CD4-positive, alpha-beta memory T cell (primary cell): ENCODE results near the gene TMEM127. TPM values are rescaled to one million over a fixed set of nuclear protein-coding genes. Genes with fewer than 3 reads are reported as not detected.

Experiments
- CTCF ChIA-PET: fragments of 350-600 bp; sonication (Branson Sonifier 250); formaldehyde crosslinking; loops from one replicate; lab custom pipeline; 2021; ENCODE audit warnings: inconsistent platforms; ENCODE audit not compliant: partially characterized antibody; lab: Charles Lee
- POLR2A ChIA-PET: fragments of 350-600 bp; sonication (Branson Sonifier 250); formaldehyde crosslinking; loops from one replicate; lab custom pipeline; 2021; ENCODE audit not compliant: partially characterized antibody; lab: Charles Lee
- DNase-seq, 5 donors: peaks; one replicate each; pipeline versions ENCODE4 v3.0.0 to v3.0.0-alpha.2; 2020 to 2022; ENCODE audit warnings: mixed read lengths in 1 of 5
- H3K27ac ChIP-seq: one replicate; pipeline ENCODE4 v1.7.0; 2013; ENCODE audit warnings: low read depth, low read length
- H3K27me3 ChIP-seq: 2 replicates; pipeline ENCODE4 v1.7.0; 2013; ENCODE audit warnings: mild to moderate bottlenecking, low read length, moderate library complexity; ENCODE audit not compliant: insufficient read depth
- H3K36me3 ChIP-seq: 2 replicates; pipeline ENCODE4 v1.7.0; 2013; ENCODE audit warnings: mild to moderate bottlenecking, low read length, moderate library complexity; ENCODE audit not compliant: insufficient read depth
- H3K4me1 ChIP-seq: 2 replicates; pipeline ENCODE4 v1.7.0; 2013; ENCODE audit warnings: mild to moderate bottlenecking, low read length, moderate library complexity; ENCODE audit not compliant: insufficient read depth
- H3K4me3 ChIP-seq, 2 donors: one replicate each; pipeline ENCODE4 v1.7.0; 2013; ENCODE audit warnings: low read length in 2 of 2, mild to moderate bottlenecking in 1 of 2
- H3K9me3 ChIP-seq, 2 donors: one replicate each; pipeline ENCODE4 v1.7.0; 2013; ENCODE audit warnings: low read length in 2 of 2, control low read depth in 1 of 2; ENCODE audit not compliant: control insufficient read depth in 1 of 2
- H3K27ac Mint-ChIP-seq, 7 donors: one replicate each; pipeline ENCODE4 v1.8.0; 2020 to 2021; ENCODE audit warnings: mixed read lengths in 7 of 7, mild to moderate bottlenecking in 6 of 7, inconsistent platforms in 3 of 7, moderate library complexity in 3 of 7
- H3K27me3 Mint-ChIP-seq, 2 donors: one replicate each; pipeline ENCODE4 v1.8.0; 2020 to 2021; ENCODE audit warnings: mixed read lengths in 2 of 2
- H3K36me3 Mint-ChIP-seq, 2 donors: one replicate each; pipeline ENCODE4 v1.8.0; 2020 to 2021; ENCODE audit warnings: mixed read lengths in 2 of 2, inconsistent platforms in 1 of 2, mild to moderate bottlenecking in 1 of 2
- H3K4me1 Mint-ChIP-seq, 4 donors: one replicate each; pipeline ENCODE4 v1.8.0; 2020 to 2021; ENCODE audit warnings: mixed read lengths in 4 of 4, mild to moderate bottlenecking in 1 of 4
- H3K4me3 Mint-ChIP-seq, 8 donors: one replicate each; pipeline ENCODE4 v1.8.0; 2020 to 2021; ENCODE audit warnings: mixed read lengths in 8 of 8, mild to moderate bottlenecking in 7 of 8, moderate library complexity in 6 of 8, inconsistent platforms in 3 of 8
- H3K9me3 Mint-ChIP-seq, 8 donors: one replicate each; pipeline ENCODE4 v1.8.0; 2020 to 2021; ENCODE audit warnings: mixed read lengths in 8 of 8, mild to moderate bottlenecking in 5 of 8, inconsistent platforms in 3 of 8, moderate library complexity in 1 of 8
- intact Hi-C: fragments of 100-400 bp; cut with micrococcal nuclease; formaldehyde crosslinking; loops from one replicate; pipeline ENCODE4 v1.15.1; 2023
- polyA plus RNA-seq, 2 donors: library from polyadenylated mRNA; unstranded; fragments of 300-500 nt; fragmentation: Illumina TruSeq; gene quantifications; one replicate each; pipeline ENCODE4 v1.2.3, GENCODE V29; 2021
- total RNA-seq, 2 experiments: library from RNA; stranded (reverse); gene quantifications; one replicate each; pipeline ENCODE4 v1.2.3, GENCODE V29; 2021

Gene TMEM127
- total and polyA plus RNA-seq, 4 experiments from 2014 or later = 27.3 to 46.0 (median 45.4) TPM

DNA sequence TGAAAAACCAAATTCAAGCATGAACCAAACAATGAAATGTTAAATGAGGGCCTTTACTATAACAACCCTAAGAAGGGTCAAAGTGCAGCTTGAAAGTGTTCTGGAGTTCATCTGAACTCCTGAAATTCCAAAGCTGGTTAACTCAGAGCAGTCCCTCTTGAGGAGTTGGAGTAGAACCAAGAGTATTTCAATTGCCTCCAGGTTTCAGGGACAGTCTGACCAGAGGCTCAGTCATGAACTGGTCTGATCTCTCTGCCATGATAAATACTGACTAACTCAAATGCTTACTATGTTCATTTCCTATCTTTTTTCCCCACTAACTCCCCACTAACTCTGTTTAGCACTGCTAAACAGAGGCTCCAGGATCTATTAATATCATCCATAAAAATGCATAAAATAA, 59.9 kb downstream of the TMEM127 start:
- H3K27me3 ChIP-seq = no peaks in the 10 kb centered on the region
- peak overlapping the region in 6 of 7 donors; percentile 73 to 92 (median 84) for H3K27ac Mint-ChIP-seq
- no peaks in the 10 kb centered on the region for H3K36me3 ChIP-seq
- peaks cover 4 to 23% of the 10 kb centered on the region in 2 donors for H3K36me3 Mint-ChIP-seq
- H3K27me3 Mint-ChIP-seq = no peaks in the 10 kb centered on the region
- peaks cover 77% of the 10 kb centered on the region for H3K4me1 ChIP-seq
- CTCF ChIA-PET = interaction anchor here (0.7 to 1.7 kb wide), 2 partner anchors 8 to 67 kb away, joined by 3 to 8 read pairs; partner anchors contain the start of gene ASTL
- POLR2A ChIA-PET = no interaction called here
- peak overlapping the region; percentile 60 to 87 (median 78) for H3K4me3 Mint-ChIP-seq
- no peaks in the 10 kb centered on the region for H3K9me3 Mint-ChIP-seq
- no peak for DNase-seq
- peak overlapping the region; percentile 13 for H3K27ac ChIP-seq
- H3K4me1 Mint-ChIP-seq = peaks cover 44 to 82% (median 68%) of the 10 kb centered on the region in 4 donors
- no peaks in the 10 kb centered on the region for H3K9me3 ChIP-seq
- intact Hi-C loops = loop anchor here (5.0 kb wide), 2 partner anchors 101 to 131 kb away; partner anchors contain the start of genes NCAPH and SNRNP200
- no peak overlapping the region for H3K4me3 ChIP-seq

DNA sequence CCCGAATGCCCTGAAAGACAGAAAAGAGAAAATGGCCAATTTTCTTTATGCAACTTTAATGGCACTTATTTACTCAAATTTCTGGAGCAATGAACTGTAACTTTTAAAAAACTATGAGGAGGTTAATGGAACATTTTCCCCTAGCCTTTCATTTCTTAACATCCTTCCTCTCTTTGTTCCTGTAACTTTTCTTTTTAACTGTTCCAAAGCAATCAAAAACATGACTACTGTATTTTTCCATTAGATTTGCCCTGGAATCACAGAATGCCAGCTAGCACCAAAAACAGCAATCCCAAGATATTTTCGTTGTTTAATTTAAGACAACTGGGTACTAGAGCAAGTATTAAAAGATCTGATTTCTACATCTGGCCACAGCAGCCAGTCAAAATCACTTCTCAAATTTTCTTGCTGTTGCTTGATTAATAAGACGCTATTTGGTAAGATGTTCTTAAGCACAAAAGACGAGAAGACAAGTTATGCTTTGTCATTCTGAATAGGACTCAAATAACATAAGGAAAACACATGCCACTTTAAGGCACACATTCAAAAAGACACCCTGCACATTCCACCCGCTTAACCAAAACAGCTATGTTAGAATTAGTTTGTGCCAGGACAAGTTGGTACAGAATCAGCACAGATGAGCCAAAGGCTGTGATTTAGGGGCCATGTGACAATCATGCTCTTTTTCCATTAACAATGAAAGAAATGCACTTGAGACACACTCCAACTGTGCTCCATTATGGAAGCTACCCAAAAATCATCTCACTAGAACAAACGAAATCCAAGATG, 60.8 kb downstream of the TMEM127 start:
- Mint-ChIP-seq H3K36me3 (peaks cover 4 to 23% of the 10 kb centered on the region in 2 donors), H3K4me1 (peaks cover 47 to 90% (median 70%) of the 10 kb centered on the region in 4 donors), H3K27ac (peak overlapping the region; percentile 43 to 92 (median 81)), H3K4me3 (peak overlapping the region; percentile 21 to 87 (median 74)), H3K9me3 (no peaks in the 10 kb centered on the region), H3K27me3 (no peaks in the 10 kb centered on the region)
- Histone ChIP-seq H3K4me3 (no peak overlapping the region), H3K36me3 (peaks cover under 1% of the 10 kb centered on the region), H3K27ac (no peak overlapping the region), H3K9me3 (no peaks in the 10 kb centered on the region), H3K27me3 (no peaks in the 10 kb centered on the region), H3K4me1 (peaks cover 84% of the 10 kb centered on the region)
- no peak for DNase-seq
- ChIA-PET POLR2A (no interaction called here), CTCF (interaction anchor here (1.7 kb wide), 1 partner anchor 67 kb away, joined by 8 read pairs; the partner anchor contains the start of gene ASTL)
- intact Hi-C loops = loop anchor here (5.0 kb wide), 2 partner anchors 102 to 132 kb away; partner anchors contain the start of genes NCAPH and SNRNP200

DNA sequence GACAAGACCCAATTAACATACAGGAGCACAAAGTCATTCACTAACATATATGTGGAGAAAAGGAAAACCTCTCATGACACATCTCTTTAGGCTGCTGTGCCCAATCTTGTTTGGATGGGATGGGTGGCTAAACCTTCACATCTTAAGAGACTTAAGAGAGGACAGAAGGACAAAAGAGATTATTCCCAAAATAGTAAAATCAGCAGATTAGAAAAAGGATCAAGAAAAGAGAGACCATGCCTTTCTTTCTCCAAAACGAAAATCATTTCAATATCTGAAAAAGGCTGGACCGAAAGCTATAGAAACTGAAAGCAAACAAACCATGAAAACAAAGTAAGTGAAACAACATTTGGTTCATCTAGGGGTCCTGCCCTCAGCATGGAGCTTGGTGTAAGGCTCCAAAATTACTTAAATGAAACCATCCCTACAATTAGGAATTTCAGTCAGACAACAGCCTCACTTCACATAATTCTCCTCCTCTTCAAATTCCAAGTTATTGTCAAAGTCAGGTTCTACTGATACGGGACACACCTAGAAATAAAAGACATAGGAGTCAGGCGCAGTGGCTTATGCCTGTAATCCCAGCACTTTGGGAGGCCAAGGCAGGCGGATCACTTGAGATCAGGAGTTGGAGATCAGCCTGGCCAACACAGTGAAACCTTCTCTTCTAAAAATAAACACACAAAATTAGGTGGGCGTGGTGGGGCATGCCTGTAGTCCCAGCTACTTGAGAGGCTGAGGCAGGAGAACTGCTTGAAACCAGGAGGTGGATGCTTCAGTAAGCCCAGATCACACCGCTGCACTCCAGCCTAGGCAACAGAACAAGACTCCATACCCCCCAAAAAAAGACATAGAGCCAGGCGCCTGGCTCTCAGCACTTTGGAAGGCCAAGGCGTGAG, 62.4 kb downstream of the TMEM127 start:
- ChIA-PET POLR2A (interaction anchor here (1.6 kb wide), 1 partner anchor 39 kb away, joined by 6 read pairs; no protein-coding TSS in a partner anchor), CTCF (interaction anchor here (0.9 kb wide), 1 partner anchor 29 kb away, joined by 4 read pairs; no protein-coding TSS in a partner anchor)
- Mint-ChIP-seq H3K36me3 (peaks cover 4 to 25% of the 10 kb centered on the region in 2 donors), H3K4me3 (peak overlapping the region; percentile 66 to 87 (median 80)), H3K27me3 (no peaks in the 10 kb centered on the region), H3K27ac (peak overlapping the region; percentile 58 to 92 (median 86)), H3K4me1 (peaks cover 53 to 95% (median 74%) of the 10 kb centered on the region in 4 donors), H3K9me3 (no peaks in the 10 kb centered on the region)
- no peaks in the 10 kb centered on the region for H3K27me3 ChIP-seq
- peaks cover 3% of the 10 kb centered on the region for H3K36me3 ChIP-seq
- peak in 2 of 5 donors; percentile 7 to 12 for DNase-seq
- intact Hi-C loops = no loop called here
- peak overlapping the region; percentile 10 to 31 for H3K4me3 ChIP-seq
- H3K9me3 ChIP-seq = no peaks in the 10 kb centered on the region
- H3K4me1 ChIP-seq = peaks cover 81% of the 10 kb centered on the region
- H3K27ac ChIP-seq = peak overlapping the region; percentile 48

DNA sequence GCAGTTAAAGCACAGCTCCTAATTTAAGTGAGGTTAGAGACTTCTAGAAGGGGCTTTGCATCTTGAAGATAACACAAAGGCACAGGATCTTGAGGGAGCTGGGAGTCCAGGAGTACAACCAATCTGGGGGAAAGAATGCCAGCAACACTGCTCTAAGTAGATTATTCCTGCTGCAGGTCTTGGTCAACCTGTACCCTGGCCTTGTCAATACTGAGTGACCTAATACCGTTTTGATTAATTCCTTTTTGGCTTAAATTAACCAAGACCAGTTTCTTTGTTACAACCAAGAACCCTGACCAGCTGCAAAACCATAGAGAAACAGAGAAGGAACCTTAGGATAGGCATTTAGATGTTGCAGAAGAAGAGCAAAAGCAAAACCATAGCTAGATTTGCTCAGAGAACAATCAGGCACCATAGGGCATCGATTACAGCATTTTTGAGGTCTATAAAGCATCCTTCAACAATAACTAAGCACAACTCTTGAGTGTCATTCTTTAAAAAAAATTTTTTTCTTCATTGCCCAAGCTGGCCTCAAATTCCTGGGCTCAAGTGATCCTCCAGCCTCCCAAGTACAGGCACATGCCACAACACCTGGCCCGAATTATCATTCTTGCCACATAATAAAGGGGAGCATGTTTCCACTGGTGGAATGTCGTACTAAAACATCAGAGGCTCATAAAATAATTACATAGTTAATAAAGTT, 63.5 kb downstream of the TMEM127 start:
- peaks cover 7 to 22% of the 10 kb centered on the region in 2 donors for H3K36me3 Mint-ChIP-seq
- POLR2A ChIA-PET = interaction anchor here (1.6 to 1.8 kb wide), 2 partner anchors 10 to 40 kb away, joined by 6 to 7 read pairs; no protein-coding TSS in a partner anchor
- H3K27me3 ChIP-seq = no peaks in the 10 kb centered on the region
- H3K27ac ChIP-seq = peak overlapping the region; percentile 6
- intact Hi-C loops = no loop called here
- H3K9me3 Mint-ChIP-seq = no peaks in the 10 kb centered on the region
- peak overlapping the region; percentile 6 to 87 (median 49) for H3K4me3 Mint-ChIP-seq
- H3K4me1 ChIP-seq = peaks cover 78% of the 10 kb centered on the region
- H3K36me3 ChIP-seq = peaks cover 3% of the 10 kb centered on the region
- H3K4me1 Mint-ChIP-seq = peaks cover 53 to 94% (median 73%) of the 10 kb centered on the region in 4 donors
- no peaks in the 10 kb centered on the region for H3K9me3 ChIP-seq
- H3K4me3 ChIP-seq = no peak overlapping the region
- peak overlapping the region in 6 of 7 donors; percentile 29 to 92 (median 64) for H3K27ac Mint-ChIP-seq
- CTCF ChIA-PET = interaction anchor here (0.8 to 1.8 kb wide), 4 partner anchors 28 to 212 kb away, joined by 3 to 7 read pairs (median 5); partner anchors contain the start of gene ASTL
- no peaks in the 10 kb centered on the region for H3K27me3 Mint-ChIP-seq
- DNase-seq = no peak

DNA sequence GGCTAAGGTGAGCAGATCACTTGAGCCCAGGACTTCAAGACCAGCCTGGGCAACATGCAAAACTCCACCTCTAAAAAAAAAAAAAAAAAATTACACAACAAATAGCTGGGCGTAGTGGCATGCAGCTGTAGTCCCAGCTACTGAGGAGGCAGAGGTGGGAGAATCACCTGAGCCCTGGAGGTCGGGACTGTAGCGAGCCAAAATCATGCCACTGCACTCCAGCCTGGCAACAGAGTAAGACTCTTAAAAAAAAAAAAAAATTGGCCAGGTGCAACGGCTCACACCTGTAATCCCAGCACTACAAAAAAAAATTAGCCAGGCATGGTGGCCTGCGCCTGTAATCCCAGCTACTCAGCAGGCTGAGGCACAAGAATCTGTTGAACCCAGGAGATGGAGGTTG, 64.5 kb downstream of the TMEM127 start:
- CTCF ChIA-PET = interaction anchor here (0.8 to 2.0 kb wide), 5 partner anchors 27 to 213 kb away, joined by 3 to 10 read pairs (median 6); partner anchors contain the start of gene ASTL
- peaks cover 7 to 18% of the 10 kb centered on the region in 2 donors for H3K36me3 Mint-ChIP-seq
- intact Hi-C loops = no loop called here
- H3K27me3 Mint-ChIP-seq = no peaks in the 10 kb centered on the region
- POLR2A ChIA-PET = interaction anchor here (0.7 to 1.8 kb wide), 2 partner anchors 9 to 26 kb away, joined by 3 to 7 read pairs; no protein-coding TSS in a partner anchor
- no peak overlapping the region for H3K4me3 ChIP-seq
- no peaks in the 10 kb centered on the region for H3K9me3 Mint-ChIP-seq
- peaks cover 49 to 86% (median 66%) of the 10 kb centered on the region in 4 donors for H3K4me1 Mint-ChIP-seq
- H3K9me3 ChIP-seq = no peaks in the 10 kb centered on the region
- no peak overlapping the region for H3K27ac ChIP-seq
- H3K27ac Mint-ChIP-seq = peak overlapping the region in 1 of 7 donors; percentile 17
- peaks cover 68% of the 10 kb centered on the region for H3K4me1 ChIP-seq
- DNase-seq = no peak
- peaks cover 3% of the 10 kb centered on the region for H3K36me3 ChIP-seq
- no peaks in the 10 kb centered on the region for H3K27me3 ChIP-seq
- H3K4me3 Mint-ChIP-seq = peak overlapping the region in 1 of 8 donors; percentile 87

DNA sequence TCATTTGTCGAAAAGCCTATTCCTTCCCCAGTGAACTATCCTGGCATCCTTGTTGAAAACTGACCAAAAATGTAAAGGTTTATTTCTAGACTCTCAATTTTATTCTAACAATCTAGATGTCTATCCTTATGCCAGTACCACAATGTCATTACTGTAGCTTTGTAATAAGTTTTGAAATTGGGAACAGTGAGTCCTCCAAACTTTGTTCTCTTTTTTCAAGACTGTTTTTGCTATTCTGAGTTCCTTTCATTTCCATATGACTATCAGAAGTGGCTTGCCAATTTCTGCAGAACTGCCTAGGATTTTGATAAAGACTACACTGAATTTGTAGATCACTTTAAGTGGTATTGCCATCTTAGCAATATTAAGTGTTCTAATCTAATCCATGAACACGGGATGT, 66.9 kb downstream of the TMEM127 start:
- Histone ChIP-seq H3K36me3 (peaks cover 18% of the 10 kb centered on the region), H3K9me3 (no peaks in the 10 kb centered on the region), H3K27ac (no peak overlapping the region), H3K4me1 (peaks cover 44% of the 10 kb centered on the region), H3K4me3 (no peak overlapping the region), H3K27me3 (no peaks in the 10 kb centered on the region)
- Mint-ChIP-seq H3K36me3 (peaks cover 14 to 31% of the 10 kb centered on the region in 2 donors), H3K4me3 (no peak overlapping the region), H3K4me1 (peaks cover 39 to 73% (median 52%) of the 10 kb centered on the region in 4 donors), H3K9me3 (no peaks in the 10 kb centered on the region), H3K27ac (peak overlapping the region in 2 of 7 donors; percentile 82 to 83), H3K27me3 (no peaks in the 10 kb centered on the region)
- no peak for DNase-seq
- intact Hi-C loops = no loop called here
- POLR2A ChIA-PET = interaction anchor here (1.0 kb wide), 1 partner anchor 9 kb away, joined by 3 read pairs; the partner anchor contains the start of gene STARD7
- CTCF ChIA-PET = no interaction called here
